NCI-H1417 treated with DMSO at 0.1 percent for 48 hours (cell line): ENCODE data around the gene CGN.
A peak's percentile ranks its signal among the peaks of the same experiment; 100 is the strongest.
"Not testable (repeated sequence)": the region's sequence is repeated elsewhere in the genome, so short reads cannot be mapped to it uniquely, and the experiment has no call there.

ENCODE experiments used
- DNase-seq: peaks from one replicate; lab custom pipeline; 2025; lab: John Stamatoyannopoulos, UW

Gene CGN

DNA sequence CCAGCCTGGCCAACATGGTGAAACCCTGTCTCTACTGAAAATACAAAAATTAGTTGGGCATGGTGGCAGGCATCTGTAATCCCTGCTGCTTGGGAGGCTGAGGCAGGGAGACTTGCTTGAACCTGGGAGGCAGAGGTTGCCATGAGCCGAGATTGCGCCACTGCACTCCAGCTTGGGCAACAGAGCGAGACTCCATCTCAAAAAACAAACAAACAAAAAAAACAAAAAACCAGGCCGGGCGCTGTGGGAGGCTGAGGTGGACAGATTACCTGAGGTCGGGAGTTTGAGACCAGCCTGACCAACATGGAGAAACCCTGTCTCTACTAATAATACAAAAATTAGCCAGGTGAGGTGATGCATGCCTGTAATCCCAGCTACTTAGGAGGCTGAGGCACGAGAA lies 11.2 kb downstream of the CGN start:
- not testable (repeated sequence) for DNase-seq

DNA sequence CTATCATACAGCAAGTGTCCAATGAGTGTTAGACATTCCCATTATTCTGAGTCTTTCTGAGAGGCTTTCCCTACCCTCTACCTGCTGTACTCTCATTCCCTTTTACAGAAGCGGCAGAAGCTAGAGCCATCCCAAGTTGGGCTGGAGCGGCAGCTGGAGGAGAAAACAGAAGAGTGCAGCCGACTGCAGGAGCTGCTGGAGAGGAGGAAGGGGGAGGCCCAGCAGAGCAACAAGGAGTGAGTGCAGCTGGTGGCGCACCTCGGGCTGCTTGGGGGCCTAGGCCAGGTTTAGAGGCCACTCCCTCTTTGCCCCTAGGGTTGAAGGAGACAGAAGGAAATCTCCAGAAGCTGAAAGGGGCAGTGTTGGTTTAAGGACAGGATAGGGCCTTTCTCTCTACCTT lies 12.1 kb downstream of the CGN start:
- DNase-seq, result no peak

DNA sequence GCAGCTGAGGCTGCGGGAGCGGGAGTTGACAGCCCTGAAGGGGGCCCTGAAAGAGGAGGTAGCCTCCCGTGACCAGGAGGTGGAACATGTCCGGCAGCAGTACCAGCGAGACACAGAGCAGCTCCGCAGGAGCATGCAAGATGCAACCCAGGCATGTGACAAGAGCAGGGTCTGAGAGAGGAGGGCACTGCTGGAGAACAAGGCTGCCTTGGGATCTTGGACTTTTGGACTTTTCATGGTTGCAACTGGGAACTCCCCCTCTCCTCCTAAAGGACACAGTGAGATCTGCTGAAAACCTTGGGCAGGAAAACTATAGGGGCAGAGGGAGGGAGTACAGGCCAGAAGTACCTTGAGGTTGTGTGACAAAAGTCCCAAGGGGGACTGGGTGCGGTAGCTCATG lies 13.5 kb downstream of the CGN start:
- no peak for DNase-seq

DNA sequence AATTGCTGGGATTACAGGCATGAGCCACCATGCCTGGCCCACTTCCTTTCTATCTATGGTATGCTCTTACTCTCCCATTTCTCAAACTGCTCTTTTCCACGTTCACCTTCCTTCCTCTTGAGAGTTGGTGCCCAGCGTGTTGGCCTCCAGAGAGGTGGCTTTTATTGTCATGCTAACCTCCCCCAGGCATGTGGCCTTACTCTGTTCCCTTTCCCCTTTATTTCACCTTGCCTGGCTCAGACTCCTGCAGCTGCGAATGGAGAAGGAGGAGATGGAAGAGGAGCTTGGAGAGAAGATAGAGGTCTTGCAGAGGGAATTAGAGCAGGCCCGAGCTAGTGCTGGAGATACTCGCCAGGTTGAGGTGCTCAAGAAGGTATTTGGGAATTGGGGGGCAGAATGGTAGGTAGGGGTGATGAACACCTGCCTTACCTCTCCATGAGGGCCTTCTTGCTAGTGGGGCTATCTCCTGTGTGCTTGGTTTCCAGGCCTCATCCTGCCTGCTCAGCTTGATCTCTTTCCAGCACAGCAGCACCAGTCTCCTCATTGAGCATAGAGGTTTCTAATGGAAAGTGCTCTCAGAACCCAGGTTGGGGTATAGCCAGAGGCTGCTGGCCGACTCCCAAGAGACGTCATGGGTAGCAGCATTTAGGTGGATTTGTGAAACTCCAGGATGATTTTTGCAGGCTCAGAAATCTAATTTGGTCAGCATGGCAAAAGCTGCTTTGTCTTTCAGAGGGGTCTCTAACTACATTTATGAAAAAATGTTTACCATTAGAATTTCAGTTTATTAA lies 15.7 kb downstream of the CGN start:
- DNase-seq, result no peak

DNA sequence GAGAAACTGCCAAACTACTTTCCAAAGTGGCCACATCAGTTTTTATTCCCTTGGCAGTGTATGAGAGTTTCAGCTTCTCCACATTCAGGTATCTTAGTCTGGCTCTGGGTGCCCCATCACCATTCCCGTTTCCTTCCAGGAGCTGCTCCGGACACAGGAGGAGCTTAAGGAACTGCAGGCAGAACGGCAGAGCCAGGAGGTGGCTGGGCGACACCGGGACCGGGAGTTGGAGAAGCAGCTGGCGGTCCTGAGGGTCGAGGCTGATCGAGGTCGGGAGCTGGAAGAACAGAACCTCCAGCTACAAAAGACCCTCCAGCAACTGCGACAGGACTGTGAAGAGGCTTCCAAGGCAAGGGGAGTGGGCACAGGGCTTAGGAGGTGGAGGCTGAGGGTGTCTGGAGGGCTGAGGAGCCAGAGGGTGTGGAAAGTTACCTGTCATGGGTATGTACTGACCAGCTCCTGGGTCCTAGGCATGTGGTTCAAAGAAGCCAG lies 18.1 kb downstream of the CGN start:
- no peak for DNase-seq

DNA sequence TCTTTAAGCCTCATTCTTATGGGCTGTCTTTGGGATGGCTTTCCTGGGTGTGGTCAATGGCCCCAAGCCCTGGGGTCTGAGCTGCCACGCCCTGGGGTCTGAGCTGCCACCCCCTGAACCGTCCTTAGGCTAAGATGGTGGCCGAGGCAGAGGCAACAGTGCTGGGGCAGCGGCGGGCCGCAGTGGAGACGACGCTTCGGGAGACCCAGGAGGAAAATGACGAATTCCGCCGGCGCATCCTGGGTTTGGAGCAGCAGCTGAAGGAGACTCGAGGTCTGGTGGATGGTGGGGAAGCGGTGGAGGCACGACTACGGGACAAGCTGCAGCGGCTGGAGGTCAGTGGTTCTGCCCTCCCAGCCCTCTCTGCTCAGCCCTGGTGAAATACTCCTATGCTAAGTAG lies 18.6 kb downstream of the CGN start:
- DNase-seq, result no peak

DNA sequence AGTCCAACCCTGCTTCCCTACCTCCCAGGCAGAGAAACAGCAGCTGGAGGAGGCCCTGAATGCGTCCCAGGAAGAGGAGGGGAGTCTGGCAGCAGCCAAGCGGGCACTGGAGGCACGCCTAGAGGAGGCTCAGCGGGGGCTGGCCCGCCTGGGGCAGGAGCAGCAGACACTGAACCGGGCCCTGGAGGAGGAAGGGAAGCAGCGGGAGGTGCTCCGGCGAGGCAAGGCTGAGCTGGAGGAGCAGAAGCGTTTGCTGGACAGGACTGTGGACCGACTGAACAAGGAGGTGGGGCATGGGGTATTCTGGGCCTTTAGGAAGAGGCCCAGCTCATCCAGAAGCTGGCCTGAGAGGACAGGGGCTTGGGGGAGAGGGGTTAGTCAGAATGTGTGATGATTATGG lies 19.3 kb downstream of the CGN start:
- no peak for DNase-seq

DNA sequence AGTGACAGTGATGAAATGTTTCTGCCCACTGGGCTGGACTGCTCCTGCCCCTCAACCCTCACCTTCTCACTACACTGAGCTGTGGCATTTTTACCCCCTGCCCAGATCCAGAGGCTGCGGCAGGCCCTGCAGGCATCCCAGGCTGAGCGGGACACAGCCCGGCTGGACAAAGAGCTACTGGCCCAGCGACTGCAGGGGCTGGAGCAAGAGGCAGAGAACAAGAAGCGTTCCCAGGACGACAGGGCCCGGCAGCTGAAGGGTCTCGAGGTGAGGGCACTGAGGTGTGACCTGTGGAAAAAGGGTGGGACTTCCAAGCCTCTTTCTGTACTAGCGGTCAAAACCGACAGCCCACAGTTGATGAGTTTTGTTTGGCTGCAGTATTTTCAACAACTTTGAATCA lies 22.7 kb downstream of the CGN start:
- DNase-seq, result no peak

DNA sequence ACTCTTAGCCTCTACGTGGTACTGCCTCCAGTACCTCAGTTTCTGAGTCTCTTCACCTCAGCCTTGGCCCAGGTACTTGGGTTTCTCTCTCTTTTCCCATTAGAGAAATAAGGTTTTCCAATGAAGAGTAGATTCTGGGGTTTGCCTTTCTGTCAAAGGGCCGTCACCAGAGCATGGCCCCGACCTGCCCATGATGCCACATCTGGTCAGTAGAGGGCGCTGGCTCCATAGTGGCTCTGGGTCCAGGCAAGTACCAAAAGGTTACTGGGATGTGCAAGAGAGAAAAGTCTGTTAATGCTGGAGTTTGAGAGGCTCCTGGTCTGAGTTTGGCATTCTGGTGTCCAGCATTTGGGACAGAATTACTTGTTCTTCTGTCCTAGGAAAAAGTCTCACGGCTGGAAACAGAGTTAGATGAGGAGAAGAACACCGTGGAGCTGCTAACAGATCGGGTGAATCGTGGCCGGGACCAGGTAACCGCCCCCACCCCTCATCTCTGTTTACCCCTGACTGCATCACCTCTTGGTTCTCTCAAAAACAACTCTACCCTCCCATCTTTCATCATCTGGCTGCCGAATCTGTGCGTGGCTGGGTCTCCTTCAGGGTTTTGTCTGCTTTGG lies 23.6 kb downstream of the CGN start:
- DNase-seq, result no peak

DNA sequence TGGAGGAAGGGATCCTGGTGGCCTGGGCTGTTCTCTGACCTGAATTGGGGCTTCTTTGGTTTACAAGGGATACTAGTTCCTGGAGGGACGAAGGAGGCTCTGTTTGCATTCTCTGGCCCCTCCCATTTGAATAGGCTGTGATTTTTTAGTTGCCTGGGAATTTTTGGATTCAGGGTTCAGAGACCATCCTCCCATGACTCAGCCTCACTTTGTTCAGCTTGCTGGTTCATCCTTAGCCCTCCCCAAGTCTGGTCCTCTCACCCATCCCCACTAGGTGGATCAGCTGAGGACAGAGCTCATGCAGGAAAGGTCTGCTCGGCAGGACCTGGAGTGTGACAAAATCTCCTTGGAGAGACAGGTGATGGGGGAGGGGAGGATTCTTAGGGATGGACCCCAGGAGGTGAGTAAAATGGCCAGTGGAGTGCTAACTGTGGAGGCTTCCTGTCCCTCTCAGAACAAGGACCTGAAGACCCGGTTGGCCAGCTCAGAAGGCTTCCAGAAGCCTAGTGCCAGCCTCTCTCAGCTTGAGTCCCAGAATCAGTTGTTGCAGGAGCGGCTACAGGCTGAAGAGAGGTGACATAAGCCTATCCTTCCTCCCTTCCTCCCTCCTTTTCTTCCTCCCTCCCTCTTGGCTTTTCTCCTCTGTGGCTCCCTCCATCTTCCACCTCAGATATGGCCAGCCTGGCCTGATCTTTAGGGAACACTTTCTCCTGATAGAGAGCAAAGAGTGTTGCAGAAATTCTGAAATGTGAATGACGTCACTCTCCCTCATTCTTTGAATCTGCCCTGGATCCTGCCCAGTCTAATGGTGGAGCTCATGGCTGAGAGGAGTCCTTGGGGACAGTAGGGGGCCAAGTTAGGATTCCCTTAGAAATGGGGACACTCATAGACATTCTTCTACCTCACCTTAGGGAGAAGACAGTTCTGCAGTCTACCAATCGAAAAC lies 24.4 kb downstream of the CGN start:
- no peak for DNase-seq

DNA sequence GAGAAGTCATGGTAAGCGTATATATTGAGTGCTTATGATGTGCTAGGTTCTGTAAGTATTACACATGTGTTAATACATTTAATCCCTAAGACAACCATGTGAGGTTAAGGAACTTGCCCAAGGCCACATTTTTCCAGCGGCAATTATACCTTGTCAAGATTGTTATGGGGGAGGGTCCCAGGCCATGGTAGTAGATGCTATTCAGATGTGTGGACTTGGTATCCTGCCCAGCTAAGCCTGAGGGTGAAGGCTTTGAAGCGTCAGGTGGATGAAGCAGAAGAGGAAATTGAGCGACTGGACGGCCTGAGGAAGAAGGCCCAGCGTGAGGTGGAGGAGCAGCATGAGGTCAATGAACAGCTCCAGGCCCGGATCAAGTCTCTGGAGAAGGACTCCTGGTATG lies 25.3 kb downstream of the CGN start:
- no peak for DNase-seq

DNA sequence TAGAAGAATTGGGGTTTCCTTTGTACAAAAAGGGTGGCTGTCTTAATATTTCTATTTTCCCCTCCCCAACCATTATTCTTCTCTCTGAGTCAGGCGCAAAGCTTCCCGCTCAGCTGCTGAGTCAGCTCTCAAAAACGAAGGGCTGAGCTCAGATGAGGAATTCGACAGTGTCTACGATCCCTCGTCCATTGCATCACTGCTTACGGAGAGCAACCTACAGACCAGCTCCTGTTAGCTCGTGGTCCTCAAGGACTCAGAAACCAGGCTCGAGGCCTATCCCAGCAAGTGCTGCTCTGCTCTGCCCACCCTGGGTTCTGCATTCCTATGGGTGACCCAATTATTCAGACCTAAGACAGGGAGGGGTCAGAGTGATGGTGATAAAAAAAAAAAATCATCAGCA lies 25.9 kb downstream of the CGN start:
- DNase-seq, result no peak

DNA sequence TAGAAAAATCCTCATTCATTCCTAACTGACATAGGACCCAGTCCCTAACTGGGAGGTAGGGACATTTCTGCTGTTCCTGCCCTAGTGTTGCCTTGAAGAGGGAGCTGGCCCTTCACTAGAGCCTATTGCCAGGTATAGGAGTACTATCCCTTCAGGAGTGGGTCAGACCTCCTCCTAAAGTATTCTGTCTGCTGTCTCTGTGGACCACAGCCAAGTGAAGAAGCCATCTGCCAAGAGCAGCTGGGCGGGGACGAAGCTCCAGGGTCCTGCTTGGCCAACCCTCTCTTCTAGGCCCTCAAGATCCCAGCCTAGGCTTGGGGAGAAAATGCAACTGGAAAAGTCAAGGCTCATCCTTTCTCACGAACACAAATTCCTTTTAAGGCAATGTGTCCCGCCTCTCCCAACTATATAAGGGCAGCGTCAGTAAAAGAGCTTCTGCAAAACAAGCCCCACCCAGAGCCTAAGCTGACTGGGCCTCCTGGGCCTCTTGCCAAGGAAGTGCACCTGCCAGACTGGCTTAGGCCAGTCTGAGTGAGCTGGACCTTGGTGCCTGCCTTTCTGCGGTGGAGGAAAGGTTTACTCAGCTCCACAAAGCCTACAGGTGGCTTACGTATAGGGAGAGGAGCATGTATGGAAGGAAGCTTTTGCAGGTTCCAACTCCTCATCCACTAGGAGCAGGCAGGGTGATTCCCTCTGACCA lies 28.3 kb downstream of the CGN start:
- DNase-seq, result peak; percentile 66

DNA sequence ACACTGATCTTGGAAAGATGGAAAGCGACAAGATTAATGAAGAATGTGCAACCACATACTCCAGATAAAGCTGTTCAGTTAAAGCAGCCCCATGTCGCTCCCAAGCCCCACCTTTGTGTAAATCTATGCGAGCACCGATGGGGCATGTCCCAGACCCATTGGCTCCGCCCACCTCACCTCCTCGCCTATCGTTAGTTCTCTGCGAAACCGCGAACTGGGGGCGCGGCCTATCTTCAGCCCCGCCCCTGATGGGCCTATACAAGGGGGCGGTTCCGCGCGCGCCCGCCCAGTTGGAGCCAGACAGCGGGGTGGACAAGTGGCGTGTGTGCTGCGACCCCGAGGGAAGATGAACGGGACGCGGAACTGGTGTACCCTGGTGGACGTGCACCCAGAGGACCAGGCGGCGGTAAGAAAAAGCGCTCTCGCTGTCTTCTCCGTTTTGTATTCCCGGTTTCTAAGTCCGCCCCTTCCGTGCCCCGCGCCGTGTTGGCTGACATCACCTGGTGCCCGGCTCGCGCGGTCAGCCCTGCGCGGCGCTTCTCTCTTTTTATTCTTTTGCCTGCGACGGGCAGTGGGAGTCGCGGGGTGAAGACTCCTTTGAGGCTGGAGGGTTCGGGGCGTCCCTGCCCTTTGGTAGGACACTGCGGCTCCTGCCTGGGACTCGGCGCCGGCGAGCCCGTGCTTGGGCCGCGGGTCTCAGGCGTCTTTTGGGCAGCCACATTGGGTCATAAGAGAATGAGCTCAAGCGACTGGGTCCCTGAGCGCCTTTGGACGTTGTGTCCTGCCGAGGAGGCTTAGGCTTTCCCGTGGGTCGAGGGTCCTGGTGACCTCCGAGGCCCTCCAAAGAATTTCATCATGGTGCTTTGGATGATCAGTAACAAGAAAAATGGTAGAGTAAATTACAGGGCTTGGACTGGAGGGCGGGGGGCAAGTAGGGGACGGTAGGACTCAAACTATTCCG lies 29.1 kb downstream of the CGN start, which contains the start of gene TUFT1:
Gene TUFT1, plus strand, starts transcription at position 289 of the 961 bp plus-strand sequence. Its CDS starts 58 bp downstream, at position 347.
- peak; percentile 87 for DNase-seq

DNA sequence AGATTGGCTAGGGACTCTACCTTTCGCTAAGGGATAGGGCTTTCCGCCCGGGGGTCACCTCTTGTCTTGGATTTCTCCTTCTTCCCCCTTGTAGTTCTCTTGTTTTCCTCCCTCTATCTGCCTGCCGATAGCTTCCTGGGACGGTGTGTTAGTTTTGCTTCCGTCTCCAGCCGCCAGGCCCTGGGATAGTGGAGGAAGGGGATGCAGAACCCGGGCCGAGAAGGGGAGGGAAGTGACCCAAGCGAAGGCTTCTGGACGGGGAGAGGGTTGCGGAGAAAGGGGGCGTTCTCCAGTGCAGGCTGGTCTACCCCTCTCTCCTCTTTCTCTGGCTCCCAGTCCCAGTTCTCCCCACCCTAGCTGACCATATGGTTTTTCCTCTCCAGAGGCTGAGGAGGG lies 29.8 kb downstream of the CGN start:
- DNase-seq, result no peak

DNA sequence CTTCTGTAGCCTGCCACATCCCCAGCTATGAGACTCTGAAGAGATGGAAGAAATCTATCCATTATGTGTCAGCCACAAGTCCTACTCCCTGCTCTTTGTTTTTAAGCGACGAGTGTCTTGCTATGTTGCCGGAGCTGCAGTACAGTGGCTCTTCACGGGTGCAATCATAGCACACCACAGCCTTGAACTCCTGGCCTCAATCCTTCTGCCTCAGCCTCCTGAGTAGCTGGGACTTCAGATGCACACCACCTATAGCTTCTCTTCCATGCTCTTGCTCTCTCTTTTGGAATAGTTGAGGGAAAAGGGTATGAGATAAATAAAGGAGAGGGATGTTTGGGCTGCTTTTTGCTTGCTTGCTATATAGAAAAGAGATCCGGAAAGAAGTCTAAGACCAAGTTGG lies 30.6 kb downstream of the CGN start:
- no peak for DNase-seq

DNA sequence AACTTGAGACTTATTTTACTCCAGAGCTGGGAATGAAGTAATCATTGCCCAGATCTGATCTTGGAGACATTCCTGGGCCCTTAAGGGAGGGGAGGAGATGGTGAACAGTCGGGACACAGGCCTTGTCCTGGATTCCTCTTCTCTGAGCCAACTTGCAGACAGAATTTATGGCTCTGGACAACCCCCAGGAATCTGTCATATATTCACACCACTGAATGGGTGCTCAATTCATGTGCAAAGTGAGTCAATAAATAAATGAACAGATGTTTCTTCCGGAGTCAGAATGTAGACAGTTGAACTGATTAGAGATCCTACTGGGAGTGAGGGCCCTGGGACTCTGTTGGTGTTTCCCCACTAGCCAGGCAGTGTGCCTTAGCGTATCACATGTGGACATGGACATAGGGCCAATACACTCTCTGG lies 31.5 kb downstream of the CGN start:
- DNase-seq, result no peak

DNA sequence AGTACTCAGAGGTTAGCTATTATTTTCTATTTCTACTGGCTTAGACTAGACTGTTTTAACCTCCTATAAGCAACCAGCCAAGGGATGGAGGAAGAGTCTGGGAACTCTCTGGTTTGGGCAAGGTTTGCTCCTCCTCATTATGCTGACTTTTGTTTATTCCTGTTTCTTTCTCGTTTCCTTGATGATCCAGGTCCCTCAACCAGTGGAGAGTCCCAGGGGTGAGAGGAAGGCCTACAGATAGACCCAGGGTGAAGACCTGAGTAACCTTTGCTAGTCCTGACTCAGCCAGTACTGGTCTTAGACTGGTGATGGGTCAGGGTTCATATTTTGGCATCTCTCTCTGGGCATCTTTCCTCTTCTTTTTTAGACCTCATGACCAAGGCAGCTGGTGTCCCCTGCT lies 34.4 kb downstream of the CGN start:
- no peak for DNase-seq

DNA sequence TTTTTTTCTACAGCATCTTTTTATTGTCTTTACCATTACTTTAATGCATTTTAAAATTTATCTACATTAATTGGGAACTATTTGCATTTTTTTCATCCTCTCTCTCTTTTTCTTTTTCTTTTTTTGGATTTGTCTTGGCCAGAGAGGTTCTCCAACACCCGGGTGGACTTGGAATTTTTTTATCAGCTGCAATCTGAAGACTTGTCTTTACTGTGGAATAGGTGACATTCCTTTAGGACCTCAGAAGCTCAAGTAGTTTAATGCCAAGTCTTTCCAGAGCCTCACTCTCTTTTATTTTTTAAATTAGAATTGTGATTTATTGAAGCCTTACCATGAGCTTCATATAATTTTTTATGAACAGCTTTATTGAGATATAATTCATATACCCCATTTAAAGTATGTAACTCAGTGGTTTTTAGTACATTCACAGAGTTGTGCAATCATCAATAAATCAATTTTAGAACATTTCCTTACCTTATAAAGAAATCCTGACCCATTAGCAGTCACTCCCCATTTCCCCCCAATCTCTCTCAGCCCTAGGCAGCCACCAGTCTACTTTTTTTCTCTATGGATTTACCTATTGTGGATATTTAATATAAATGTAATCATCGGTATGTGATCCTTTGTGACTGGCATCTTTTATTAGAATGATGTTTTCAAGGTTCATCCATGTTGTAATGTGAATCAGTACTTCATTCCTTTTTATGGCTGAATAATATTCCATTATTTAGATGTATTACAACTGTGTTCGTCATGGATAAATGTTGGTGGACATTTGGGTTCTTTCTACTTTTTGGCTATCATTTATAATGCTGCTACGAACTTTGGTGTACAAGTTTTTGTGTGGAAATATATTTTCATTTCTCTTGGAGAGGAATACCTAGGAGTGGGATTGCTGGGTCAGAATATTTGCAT lies 35.1 kb downstream of the CGN start:
- no peak for DNase-seq
